KMS-11 (cell line): ENCODE data around the gene PCSK2.
"Not testable (repeated sequence)": the region's sequence is repeated elsewhere in the genome, so short reads cannot be mapped to it uniquely, and the experiment has no call there.

ENCODE experiments used
- H2AFZ ChIP-seq: fragments of 200-600 bp; sonication (generic); 2 replicates; pipeline ENCODE4 v1.6.1; 2016; ENCODE audit warnings: antibody characterized with exemption, mixed run types, low read depth
- H3K27ac ChIP-seq: fragments of 200-600 bp; sonication (generic); 2 replicates; pipeline ENCODE4 v1.6.1; 2016; ENCODE audit warnings: mild to moderate bottlenecking, mixed run types
- H3K27me3 ChIP-seq: fragments of 200-600 bp; sonication (generic); 2 replicates; pipeline ENCODE4 v1.6.1; 2017; ENCODE audit warnings: mild to moderate bottlenecking, low read depth, mixed run types, moderate library complexity; ENCODE audit not compliant: insufficient read depth
- H3K36me3 ChIP-seq: fragments of 200-600 bp; sonication (generic); 2 replicates; pipeline ENCODE4 v1.6.1; 2017; ENCODE audit warnings: mild to moderate bottlenecking, mixed run types; ENCODE audit not compliant: insufficient read depth
- H3K4me1 ChIP-seq: fragments of 200-600 bp; sonication (generic); 2 replicates; pipeline ENCODE4 v1.6.1; 2016; ENCODE audit warnings: mild to moderate bottlenecking, low read depth, mixed run types; ENCODE audit not compliant: poor library complexity, severe bottlenecking
- H3K4me2 ChIP-seq: fragments of 200-600 bp; sonication (generic); 2 replicates; pipeline ENCODE4 v1.7.0; 2016; ENCODE audit warnings: mild to moderate bottlenecking, mixed run types
- H3K4me3 ChIP-seq: fragments of 200-600 bp; sonication (generic); IDR thresholded peaks from 2 replicates; pipeline ENCODE4 v1.6.1; 2017; ENCODE audit warnings: low read depth, low read length, mixed read lengths; ENCODE audit not compliant: insufficient read depth
- H3K79me2 ChIP-seq: fragments of 200-600 bp; sonication (generic); 2 replicates; pipeline ENCODE4 v1.6.1; 2016; ENCODE audit warnings: low read depth, mixed run types; ENCODE audit not compliant: insufficient read depth
- H3K9ac ChIP-seq: fragments of 200-600 bp; sonication (generic); 2 replicates; pipeline ENCODE4 v1.6.1; 2016; ENCODE audit warnings: mild to moderate bottlenecking, mixed run types
- H4K20me1 ChIP-seq: fragments of 200-600 bp; sonication (generic); 2 replicates; pipeline ENCODE4 v1.6.1; 2016; ENCODE audit warnings: mild to moderate bottlenecking, mixed run types; ENCODE audit not compliant: insufficient read depth
- CTCF ChIP-seq: fragments of 200-600 bp; sonication (generic); conservative IDR thresholded peaks from 2 replicates; pipeline ENCODE4 v1.6.1; 2017; ENCODE audit warnings: low read depth, mild to moderate bottlenecking, antibody characterized with exemption, low read length, moderate library complexity, mixed read lengths

Gene PCSK2

GRCh38 chr20:17210387-17210786 lies 16.5 kb upstream of the PCSK2 start:
- no peak overlapping the region for H3K27ac ChIP-seq
- no peak for TF ChIP-seq CTCF
- H3K27me3 ChIP-seq = no peaks in the 10 kb centered on the region
- H3K4me3 ChIP-seq = no peak overlapping the region
- no peaks in the 10 kb centered on the region for H4K20me1 ChIP-seq
- no peaks in the 10 kb centered on the region for H3K4me1 ChIP-seq
- H3K9ac ChIP-seq = no peak overlapping the region
- H2AFZ ChIP-seq = no peak overlapping the region
- H3K4me2 ChIP-seq = no peak overlapping the region
- H3K36me3 ChIP-seq = no peaks in the 10 kb centered on the region
- no peaks in the 10 kb centered on the region for H3K79me2 ChIP-seq

GRCh38 chr20:17210983-17211382 lies 15.9 kb upstream of the PCSK2 start:
- Histone ChIP-seq H3K79me2 (no peaks in the 10 kb centered on the region), H3K27ac (no peak overlapping the region), H3K4me1 (no peaks in the 10 kb centered on the region), H3K4me3 (no peak overlapping the region), H4K20me1 (no peaks in the 10 kb centered on the region), H2AFZ (no peak overlapping the region), H3K9ac (no peak overlapping the region), H3K4me2 (no peak overlapping the region), H3K36me3 (no peaks in the 10 kb centered on the region), H3K27me3 (no peaks in the 10 kb centered on the region)
- TF ChIP-seq CTCF = no peak

- Histone ChIP-seq H2AFZ (no peak overlapping the region), H3K79me2 (no peaks in the 10 kb centered on the region), H3K4me3 (no peak overlapping the region), H3K27me3 (no peaks in the 10 kb centered on the region), H4K20me1 (no peaks in the 10 kb centered on the region), H3K27ac (no peak overlapping the region), H3K4me1 (no peaks in the 10 kb centered on the region), H3K36me3 (no peaks in the 10 kb centered on the region), H3K4me2 (no peak overlapping the region), H3K9ac (no peak overlapping the region)
- no peak for TF ChIP-seq CTCF
Observed at GRCh38 chr20:17215167-17215566, 11.7 kb upstream of the PCSK2 start.

GRCh38 chr20:17219856-17220255 lies 7.0 kb upstream of the PCSK2 start:
- not testable (repeated sequence) for H3K27ac ChIP-seq, H4K20me1 ChIP-seq, H3K36me3 ChIP-seq, H3K27me3 ChIP-seq, H3K4me2 ChIP-seq, H2AFZ ChIP-seq, H3K4me1 ChIP-seq, H3K4me3 ChIP-seq, H3K9ac ChIP-seq, H3K79me2 ChIP-seq

GRCh38 chr20:17223553-17223952 lies 3.3 kb upstream of the PCSK2 start:
- H3K4me2 ChIP-seq = no peak overlapping the region
- H3K36me3 ChIP-seq = no peaks in the 10 kb centered on the region
- no peak for TF ChIP-seq CTCF
- H3K4me1 ChIP-seq = no peaks in the 10 kb centered on the region
- H3K27me3 ChIP-seq = no peaks in the 10 kb centered on the region
- H2AFZ ChIP-seq = no peak overlapping the region
- H3K4me3 ChIP-seq = no peak overlapping the region
- no peak overlapping the region for H3K27ac ChIP-seq
- H3K79me2 ChIP-seq = no peaks in the 10 kb centered on the region
- H4K20me1 ChIP-seq = no peaks in the 10 kb centered on the region
- H3K9ac ChIP-seq = no peak overlapping the region
